RKO (cell line): ENCODE results near the gene STX12.
"Not testable (repeated sequence)": the region's sequence is repeated elsewhere in the genome, so short reads cannot be mapped to it uniquely, and the experiment has no call there.

Source experiments
- DNase-seq: peaks from one replicate; pipeline ENCODE4 v3.0.0-alpha.2; 2016; ENCODE audit warnings: low spot score

Gene STX12

DNA sequence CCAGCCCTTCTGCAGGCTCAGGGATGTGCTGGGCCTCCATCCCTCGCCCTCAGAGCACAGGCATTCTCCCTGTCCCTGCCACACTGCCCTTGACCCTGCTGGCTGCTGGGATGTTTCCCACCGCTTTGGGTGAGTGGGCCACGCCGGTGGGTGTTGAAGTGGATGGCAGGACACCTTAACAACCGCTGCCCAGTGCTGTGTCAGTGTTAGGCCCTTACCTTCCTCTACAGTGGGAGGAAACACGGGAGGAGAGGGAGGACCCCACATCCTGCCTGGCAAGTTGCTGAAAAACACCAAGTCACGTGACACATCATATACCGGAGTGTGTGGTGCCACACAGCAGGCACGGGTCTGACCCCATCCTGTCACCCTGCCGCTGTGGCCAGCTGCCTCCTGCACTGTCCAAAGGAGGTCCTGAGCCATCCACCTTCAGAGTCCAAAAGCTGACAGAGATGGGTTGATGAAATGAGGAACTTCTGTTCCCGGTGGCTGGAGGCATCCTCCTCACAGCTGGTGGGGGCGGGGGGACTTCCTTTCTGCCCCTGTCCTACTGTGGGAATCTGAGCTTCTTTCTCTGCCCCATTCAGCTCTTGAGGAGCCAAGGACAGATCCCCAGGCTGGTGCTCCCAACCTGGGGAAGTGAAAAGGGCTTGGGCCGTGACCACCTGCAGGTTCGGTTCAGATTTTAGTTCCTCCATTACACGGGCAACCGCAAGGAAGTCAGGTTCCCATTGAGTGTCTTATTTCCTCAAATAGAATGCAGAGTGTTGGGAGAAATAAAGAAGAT lies 96.1 kb downstream of the STX12 start:
- no peak for DNase-seq

- no peak for DNase-seq
These were observed 96.7 kb downstream of the STX12 start for GRCh38 chr1:27869719-27870085.

- not testable (repeated sequence) for DNase-seq
These were observed 98.1 kb downstream of the STX12 start for GRCh38 chr1:27871076-27871475.

GRCh38 chr1:27872059-27872801 lies 99.2 kb downstream of the STX12 start, which contains the start of gene THEMIS2:
Gene THEMIS2 (plus strand): TSS chr1:27872544. CDS start chr1:27872572, 28 bp downstream.
- DNase-seq, result no peak

DNA sequence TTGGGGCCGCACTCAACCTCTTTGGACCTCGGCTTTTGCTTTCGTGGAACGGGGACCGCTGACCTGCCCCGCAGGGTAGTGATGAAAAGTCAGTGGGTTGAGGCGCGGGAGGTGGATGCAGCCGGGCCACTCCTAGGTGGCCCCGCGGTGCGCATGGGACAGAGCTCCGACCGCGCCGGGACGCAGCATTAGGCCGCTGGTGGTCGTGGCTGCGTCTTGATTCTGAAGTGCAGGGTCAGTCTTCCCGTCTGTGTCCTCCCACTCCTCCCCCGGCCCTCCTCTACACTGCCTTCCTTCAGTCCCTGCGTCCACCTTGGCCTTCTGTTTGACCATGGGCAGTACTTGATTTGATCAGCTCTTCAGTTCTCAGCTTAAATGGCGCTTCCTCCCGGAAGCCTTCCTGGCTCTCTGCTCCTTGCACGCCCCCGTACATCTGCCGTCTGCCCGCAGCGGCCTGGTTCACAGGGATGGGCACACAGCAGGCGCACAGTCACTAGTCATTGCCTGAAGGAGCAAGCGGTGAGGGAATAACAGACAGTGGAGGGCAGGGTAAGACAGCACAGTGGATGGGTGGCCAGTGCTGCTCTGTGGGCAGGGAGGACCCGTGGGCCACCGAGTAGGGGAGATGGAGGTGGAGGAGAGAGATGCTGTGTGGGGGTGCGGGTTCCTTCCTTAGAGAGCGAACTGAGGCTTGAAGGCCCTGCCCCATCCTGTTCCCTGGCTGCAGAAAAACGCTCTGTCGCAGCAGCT lies 100.0 kb downstream of the STX12 start:
- DNase-seq, result no peak

DNA sequence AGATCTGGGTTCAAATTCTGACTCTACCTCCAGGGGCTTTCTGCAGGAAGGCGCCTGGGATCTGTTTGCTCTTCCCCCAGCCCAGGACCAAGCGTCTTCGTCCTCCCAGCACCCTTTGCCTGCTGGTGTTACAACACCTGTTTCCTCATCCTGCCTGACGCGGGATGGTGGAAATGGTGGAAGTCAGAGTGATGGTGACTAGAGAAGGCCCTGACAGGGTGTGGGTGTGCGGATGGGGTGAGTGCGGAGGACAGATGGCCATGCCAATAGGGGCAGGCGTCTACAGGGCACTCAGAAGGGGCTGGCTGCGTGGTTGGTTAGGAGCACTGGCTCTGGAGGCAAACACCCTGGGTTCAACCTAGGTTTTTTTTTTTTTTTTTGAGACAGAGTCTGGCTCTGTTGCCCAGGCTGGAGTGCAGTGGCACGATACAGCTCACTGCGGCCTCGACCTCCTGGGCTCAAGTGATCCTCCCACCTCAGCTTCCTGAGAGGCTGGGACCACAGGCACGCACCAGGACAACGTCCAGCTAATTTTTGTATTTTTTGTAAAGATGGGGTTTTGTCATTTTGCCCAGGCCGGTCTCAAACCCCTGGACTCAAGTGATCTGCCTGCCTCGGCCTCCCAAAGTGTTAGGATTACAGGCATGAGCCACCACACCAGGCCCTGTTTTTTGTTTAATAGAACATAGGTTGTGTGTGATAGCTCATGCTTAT lies 100.8 kb downstream of the STX12 start:
- DNase-seq, result no peak
